Raji (cell line): Measurements from ENCODE around the gene ERMAP.

Source experiments
- POLR2A ChIP-seq: IDR thresholded peaks from 2 replicates; pipeline ENCODE4 v1.6.1; 2011; ENCODE audit warnings: low read depth, low read length, control low read depth; ENCODE audit not compliant: insufficient read depth

The ERMAP gene

GRCh38 chr1:42832641-42833240 is 15.8 kb downstream of the ERMAP start:
- TF ChIP-seq POLR2A, result no peak

- no peak for TF ChIP-seq POLR2A
These were observed 17.1 kb downstream of the ERMAP start for GRCh38 chr1:42833981-42834380.

- no peak for TF ChIP-seq POLR2A
These were observed 17.9 kb downstream of the ERMAP start for GRCh38 chr1:42834803-42835202.

GRCh38 chr1:42835422-42835821 is 18.5 kb downstream of the ERMAP start:
- no peak for TF ChIP-seq POLR2A

- TF ChIP-seq POLR2A, result no peak
These were observed 20.8 kb downstream of the ERMAP start for GRCh38 chr1:42837709-42838108.

- no peak for TF ChIP-seq POLR2A
These were observed 21.7 kb downstream of the ERMAP start for GRCh38 chr1:42838482-42839190.

GRCh38 chr1:42841010-42841409 is 24.1 kb downstream of the ERMAP start:
- no peak for TF ChIP-seq POLR2A

- no peak for TF ChIP-seq POLR2A
These were observed 24.7 kb downstream of the ERMAP start for GRCh38 chr1:42841440-42842147.

GRCh38 chr1:42844592-42845140 is 27.7 kb downstream of the ERMAP start:
- TF ChIP-seq POLR2A, result no peak

- TF ChIP-seq POLR2A, result no peak
These were observed 28.3 kb downstream of the ERMAP start for GRCh38 chr1:42845193-42845592.

- no peak for TF ChIP-seq POLR2A
These were observed 28.9 kb downstream of the ERMAP start for GRCh38 chr1:42845866-42846256.

GRCh38 chr1:42846257-42847110 is 29.6 kb downstream of the ERMAP start, which contains the start of gene ZNF691:
ZNF691 (plus strand) TSS chr1:42846613; CDS start chr1:42849659, 3,046 bp downstream.
- TF ChIP-seq POLR2A, result peak; percentile 78

GRCh38 chr1:42847111-42847595 is 30.2 kb downstream of the ERMAP start:
- TF ChIP-seq POLR2A, result no peak

- no peak for TF ChIP-seq POLR2A
These were observed 31.0 kb downstream of the ERMAP start for GRCh38 chr1:42847721-42848460.
